Activated T-helper 1 cell treated with anti-CD3 and anti-CD28 coated beads, Interleukin-2, amount 50 U/mL, for 16 hours (primary cell): ENCODE measurements around the gene ALDOC.
"Not testable (repeated sequence)": the region's sequence is repeated elsewhere in the genome, so short reads cannot be mapped to it uniquely, and the experiment has no call there.

Source experiments
- DNase-seq, 2 donors: peaks; one replicate each; pipeline ENCODE4 v3.0.0-alpha.2; 2020; ENCODE audit warnings: low read depth in 1 of 2, low spot score in 1 of 2

The ALDOC gene

GRCh38 chr17:28584434-28584833 lies 7.7 kb upstream of the ALDOC start:
- no peak for DNase-seq

- DNase-seq = no peak
Observed at GRCh38 chr17:28582513-28582912, 5.8 kb upstream of the ALDOC start.

- no peak for DNase-seq
Observed at GRCh38 chr17:28580959-28581358, 4.3 kb upstream of the ALDOC start.

- DNase-seq = no peak
Observed at GRCh38 chr17:28579526-28579925, 2.8 kb upstream of the ALDOC start.

GRCh38 chr17:28578246-28579195 lies 1.8 kb upstream of the ALDOC start:
- DNase-seq = no peak

- no peak for DNase-seq
Observed at GRCh38 chr17:28577466-28577824, 750 bp upstream of the ALDOC start.

GRCh38 chr17:28576016-28576415 lies 679 bp downstream of the ALDOC start:
- DNase-seq = not testable (repeated sequence)

GRCh38 chr17:28575126-28575795 lies 1.4 kb downstream of the ALDOC start:
- DNase-seq = no peak

GRCh38 chr17:28574526-28574925 lies 2.2 kb downstream of the ALDOC start:
- DNase-seq = no peak

GRCh38 chr17:28573966-28574480 lies 2.7 kb downstream of the ALDOC start:
- no peak for DNase-seq

GRCh38 chr17:28573521-28573920 lies 3.2 kb downstream of the ALDOC start:
- DNase-seq = no peak

GRCh38 chr17:28573040-28573380 lies 3.7 kb downstream of the ALDOC start:
- DNase-seq = no peak

- no peak for DNase-seq
Observed at GRCh38 chr17:28572259-28573039, 4.2 kb downstream of the ALDOC start.

GRCh38 chr17:28571361-28572122 lies 5.2 kb downstream of the ALDOC start, which contains the start of gene PIGS:
Gene PIGS, minus strand, starts transcription at chr17:28571524. Its CDS starts 28 bp downstream, at chr17:28571496.
- DNase-seq = peak; percentile 83 to 86

- DNase-seq = peak; percentile 22 to 24
Observed at GRCh38 chr17:28570716-28571360, 5.9 kb downstream of the ALDOC start.

GRCh38 chr17:28569446-28569845 lies 7.2 kb downstream of the ALDOC start:
- no peak for DNase-seq

- DNase-seq = no peak
Observed at GRCh38 chr17:28567604-28568003, 9.1 kb downstream of the ALDOC start.

GRCh38 chr17:28563475-28563874 lies 13.2 kb downstream of the ALDOC start:
- DNase-seq = no peak

- DNase-seq = no peak
Observed at GRCh38 chr17:28555022-28555421, 21.7 kb downstream of the ALDOC start.

- DNase-seq = no peak
Observed at GRCh38 chr17:28554565-28554964, 22.1 kb downstream of the ALDOC start.
